SK-N-SH treated with all-trans-retinoic acid at 6 μM for 48 hours (cell line): Measurements from ENCODE around the gene TTC16.

Experiments
- ATAC-seq: fragments of 200-7000 bp; cut with Tn5 transposase; 3 replicates; pipeline ENCODE4 v1.9.1; 2020; ENCODE audit warnings: mild to moderate bottlenecking, moderate library complexity
- ARNTL ChIP-seq: fragments of 450-650 bp; formaldehyde crosslinking; IDR thresholded peaks from 2 replicates; pipeline ENCODE4 v1.5.0; 2020; ENCODE audit warnings: low read depth, mild to moderate bottlenecking, moderate library complexity, borderline replicate concordance
- BACH2 ChIP-seq: fragments of 250-450 bp; sonication (Bioruptor Pico); IDR thresholded peaks from 2 replicates; pipeline ENCODE4 v1.9.0; 2021; ENCODE audit warnings: mild to moderate bottlenecking, borderline replicate concordance
- CSDC2 ChIP-seq: fragments of 250-450 bp; sonication (Bioruptor Pico); IDR thresholded peaks from 2 replicates; pipeline ENCODE4 v1.5.0; 2020; ENCODE audit warnings: mild to moderate bottlenecking, moderate library complexity
- ESRRG ChIP-seq: fragments of 250-450 bp; sonication (Bioruptor Pico); IDR thresholded peaks from 2 replicates; pipeline ENCODE4 v1.6.1; 2021; ENCODE audit warnings: mild to moderate bottlenecking
- ISL1 ChIP-seq: fragments of 250-450 bp; sonication (Bioruptor Pico); IDR thresholded peaks from 2 replicates; pipeline ENCODE4 v2.1.2; 2022; ENCODE audit warnings: mild to moderate bottlenecking, moderate library complexity
- OSR1 ChIP-seq: fragments of 250-450 bp; sonication (Bioruptor Pico); IDR thresholded peaks from 2 replicates; pipeline ENCODE4 v1.8.0; 2022; ENCODE audit warnings: moderate library complexity, mild to moderate bottlenecking, inconsistent platforms
- PPARA ChIP-seq: fragments of 250-450 bp; sonication (Bioruptor Pico); IDR thresholded peaks from 2 replicates; pipeline ENCODE4 v1.5.0; 2020; ENCODE audit warnings: mild to moderate bottlenecking, borderline replicate concordance
- RARB ChIP-seq: fragments of 250-450 bp; sonication (Bioruptor Pico); IDR thresholded peaks from 2 replicates; pipeline ENCODE4 v1.8.0; 2021; ENCODE audit warnings: mild to moderate bottlenecking, moderate library complexity
- SNAI2 ChIP-seq: fragments of 250-450 bp; sonication (Bioruptor Pico); IDR thresholded peaks from 2 replicates; pipeline ENCODE4 v1.5.0; 2020; ENCODE audit warnings: mild to moderate bottlenecking, moderate library complexity
- TCF4 ChIP-seq: fragments of 250-450 bp; sonication (Bioruptor Pico); IDR thresholded peaks from 2 replicates; pipeline ENCODE4 v1.8.0; 2021; ENCODE audit warnings: mild to moderate bottlenecking, moderate library complexity, borderline replicate concordance
- TOX ChIP-seq: fragments of 250-450 bp; sonication (Bioruptor Pico); IDR thresholded peaks from 2 replicates; pipeline ENCODE4 v1.8.0; 2021; ENCODE audit warnings: mild to moderate bottlenecking, moderate library complexity, borderline replicate concordance
- ZC3H10 ChIP-seq: fragments of 250-450 bp; sonication (Bioruptor Pico); IDR thresholded peaks from 2 replicates; pipeline ENCODE4 v1.5.1; 2021; ENCODE audit warnings: mild to moderate bottlenecking, moderate library complexity
- ZFP3 ChIP-seq: fragments of 250-450 bp; sonication (Bioruptor Pico); IDR thresholded peaks from 2 replicates; pipeline ENCODE4 v1.5.0; 2020; ENCODE audit warnings: mild to moderate bottlenecking, moderate library complexity
- ZFP30 ChIP-seq: fragments of 450-650 bp; formaldehyde crosslinking; IDR thresholded peaks from 2 replicates; pipeline ENCODE4 v1.5.0; 2022; ENCODE audit warnings: mild to moderate bottlenecking, moderate library complexity
- ZNF565 ChIP-seq: fragments of 450-650 bp; formaldehyde crosslinking; conservative IDR thresholded peaks from 2 replicates; pipeline ENCODE4 v1.5.0; 2020; ENCODE audit warnings: low read depth, mild to moderate bottlenecking, moderate library complexity
- ZNF70 ChIP-seq: fragments of 450-650 bp; formaldehyde crosslinking; IDR thresholded peaks from 2 replicates; pipeline ENCODE4 v1.5.0; 2020; ENCODE audit warnings: mild to moderate bottlenecking, moderate library complexity
- ZNF8 ChIP-seq: fragments of 450-650 bp; formaldehyde crosslinking; IDR thresholded peaks from 2 replicates; pipeline ENCODE4 v1.5.0; 2020; ENCODE audit warnings: mild to moderate bottlenecking, moderate library complexity
- TF ChIP-seq, protein P1 (sequence below): fragments of 250-450 bp; sonication (Bioruptor Pico); IDR thresholded peaks from 2 replicates; pipeline ENCODE4 v1.5.1; 2021; ENCODE audit warnings: mild to moderate bottlenecking, moderate library complexity
- TF ChIP-seq, protein P2 (sequence below): fragments of 250-450 bp; sonication (Bioruptor Pico); IDR thresholded peaks from 2 replicates; pipeline ENCODE4 v1.5.0; 2020; ENCODE audit warnings: mild to moderate bottlenecking, moderate library complexity
- TF ChIP-seq, protein P3 (sequence below): fragments of 250-450 bp; sonication (Bioruptor Pico); IDR thresholded peaks from 2 replicates; pipeline ENCODE4 v1.8.0; 2020; ENCODE audit warnings: mild to moderate bottlenecking, moderate library complexity, borderline replicate concordance
- TF ChIP-seq, protein P4 (sequence below): fragments of 250-450 bp; sonication (Bioruptor Pico); IDR thresholded peaks from 2 replicates; pipeline ENCODE4 v1.8.0; 2021; ENCODE audit warnings: low read depth, mild to moderate bottlenecking, moderate library complexity, borderline replicate concordance

Gene TTC16

DNA sequence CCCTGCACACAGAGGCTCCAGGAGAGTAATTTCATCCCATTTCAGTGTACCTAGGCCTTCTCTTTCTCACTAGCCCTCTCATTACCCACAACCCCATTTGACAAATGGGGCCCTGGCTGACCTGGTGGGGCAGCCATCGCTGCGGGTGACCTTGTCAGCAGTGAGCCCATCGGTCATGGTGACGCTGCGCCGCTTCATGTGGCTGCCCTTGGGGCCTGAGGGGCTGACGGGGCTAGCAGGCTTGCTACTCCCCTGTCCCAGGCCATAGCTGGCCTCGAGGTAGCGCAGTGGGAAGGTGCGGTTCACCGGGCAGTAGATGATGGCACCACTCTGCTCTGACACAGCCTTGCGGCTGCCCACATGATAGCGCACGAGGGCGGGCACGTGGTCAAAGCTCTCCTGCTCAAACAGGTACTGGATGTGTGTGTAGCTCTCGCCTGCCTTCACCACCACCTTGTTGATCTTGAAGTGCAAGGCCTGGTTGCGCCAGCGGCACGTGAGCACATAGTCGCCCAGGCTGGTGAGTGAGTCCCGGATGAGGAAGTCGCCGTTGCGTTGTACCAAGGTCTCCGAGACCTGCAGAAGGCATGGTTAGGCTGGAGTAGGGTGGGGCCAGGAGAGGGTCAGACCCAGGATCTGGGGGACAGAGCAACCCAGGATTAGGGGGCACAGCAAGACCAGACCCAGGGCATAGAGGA lies 33.4 kb downstream of the TTC16 start:
- TF ChIP-seq, protein P1, sequence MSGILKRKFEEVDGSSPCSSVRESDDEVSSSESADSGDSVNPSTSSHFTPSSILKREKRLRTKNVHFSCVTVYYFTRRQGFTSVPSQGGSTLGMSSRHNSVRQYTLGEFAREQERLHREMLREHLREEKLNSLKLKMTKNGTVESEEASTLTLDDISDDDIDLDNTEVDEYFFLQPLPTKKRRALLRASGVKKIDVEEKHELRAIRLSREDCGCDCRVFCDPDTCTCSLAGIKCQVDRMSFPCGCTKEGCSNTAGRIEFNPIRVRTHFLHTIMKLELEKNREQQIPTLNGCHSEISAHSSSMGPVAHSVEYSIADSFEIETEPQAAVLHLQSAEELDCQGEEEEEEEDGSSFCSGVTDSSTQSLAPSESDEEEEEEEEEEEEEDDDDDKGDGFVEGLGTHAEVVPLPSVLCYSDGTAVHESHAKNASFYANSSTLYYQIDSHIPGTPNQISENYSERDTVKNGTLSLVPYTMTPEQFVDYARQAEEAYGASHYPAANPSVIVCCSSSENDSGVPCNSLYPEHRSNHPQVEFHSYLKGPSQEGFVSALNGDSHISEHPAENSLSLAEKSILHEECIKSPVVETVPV (CRISPR knock-in tag) = no peak
- TF ChIP-seq PPARA = no peak
- no peak for TF ChIP-seq ZFP30 (CRISPR knock-in tag)
- no peak for TF ChIP-seq ZNF70 (CRISPR knock-in tag)
- TF ChIP-seq TCF4 (CRISPR knock-in tag) = no peak
- no peak for TF ChIP-seq ZFP3
- TF ChIP-seq CSDC2 = no peak
- TF ChIP-seq OSR1 = no peak
- no peak for TF ChIP-seq ARNTL
- ATAC-seq = no peak

DNA sequence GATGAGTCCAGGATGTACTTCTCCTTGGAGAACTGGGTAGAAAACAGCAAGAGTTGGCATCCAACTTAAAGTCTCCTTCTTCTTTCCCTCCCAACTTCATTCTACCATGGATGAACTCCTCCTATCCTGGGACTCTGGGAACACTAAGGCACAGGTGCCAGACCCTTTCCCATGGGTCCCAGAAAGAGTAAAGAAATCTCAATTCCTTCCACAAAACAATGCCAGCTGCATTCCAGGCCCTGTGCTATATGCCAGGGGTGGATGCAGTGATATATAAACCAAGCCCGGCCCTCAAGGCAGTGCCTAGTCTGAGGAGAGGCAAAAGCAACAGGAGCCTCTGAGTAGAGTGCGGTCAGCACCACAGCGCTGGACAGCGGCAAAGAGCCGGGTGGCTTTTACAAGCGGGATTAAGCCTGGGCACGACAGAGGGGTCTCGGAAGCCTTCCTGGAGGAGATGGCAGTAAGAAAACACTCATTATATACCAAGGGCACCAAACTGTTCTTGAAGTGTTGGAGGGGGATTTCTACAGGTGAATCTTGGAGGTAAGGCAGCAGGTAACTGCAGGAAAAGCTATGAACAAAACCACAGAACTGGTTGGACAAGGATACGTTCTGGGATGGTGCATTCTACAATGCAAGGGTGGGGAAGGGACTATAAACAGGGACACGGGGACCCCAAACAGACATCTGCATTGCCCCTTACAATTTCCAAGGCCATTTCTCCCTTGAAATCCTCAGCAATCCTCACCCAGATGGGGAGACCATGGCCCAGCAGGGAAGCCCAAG lies 35.6 kb downstream of the TTC16 start:
- no peak for TF ChIP-seq RARB (CRISPR knock-in tag)
- TF ChIP-seq ISL1 = no peak
- TF ChIP-seq ZNF8 (CRISPR knock-in tag) = no peak
- no peak for TF ChIP-seq ZNF70 (CRISPR knock-in tag)
- no peak for TF ChIP-seq OSR1
- TF ChIP-seq ZFP3 = no peak
- no peak for TF ChIP-seq TOX (CRISPR knock-in tag)
- no peak for TF ChIP-seq ARNTL
- TF ChIP-seq ESRRG (CRISPR knock-in tag) = no peak
- no peak for TF ChIP-seq ZNF565
- no peak for TF ChIP-seq SNAI2 (CRISPR knock-in tag)
- TF ChIP-seq, protein P2, sequence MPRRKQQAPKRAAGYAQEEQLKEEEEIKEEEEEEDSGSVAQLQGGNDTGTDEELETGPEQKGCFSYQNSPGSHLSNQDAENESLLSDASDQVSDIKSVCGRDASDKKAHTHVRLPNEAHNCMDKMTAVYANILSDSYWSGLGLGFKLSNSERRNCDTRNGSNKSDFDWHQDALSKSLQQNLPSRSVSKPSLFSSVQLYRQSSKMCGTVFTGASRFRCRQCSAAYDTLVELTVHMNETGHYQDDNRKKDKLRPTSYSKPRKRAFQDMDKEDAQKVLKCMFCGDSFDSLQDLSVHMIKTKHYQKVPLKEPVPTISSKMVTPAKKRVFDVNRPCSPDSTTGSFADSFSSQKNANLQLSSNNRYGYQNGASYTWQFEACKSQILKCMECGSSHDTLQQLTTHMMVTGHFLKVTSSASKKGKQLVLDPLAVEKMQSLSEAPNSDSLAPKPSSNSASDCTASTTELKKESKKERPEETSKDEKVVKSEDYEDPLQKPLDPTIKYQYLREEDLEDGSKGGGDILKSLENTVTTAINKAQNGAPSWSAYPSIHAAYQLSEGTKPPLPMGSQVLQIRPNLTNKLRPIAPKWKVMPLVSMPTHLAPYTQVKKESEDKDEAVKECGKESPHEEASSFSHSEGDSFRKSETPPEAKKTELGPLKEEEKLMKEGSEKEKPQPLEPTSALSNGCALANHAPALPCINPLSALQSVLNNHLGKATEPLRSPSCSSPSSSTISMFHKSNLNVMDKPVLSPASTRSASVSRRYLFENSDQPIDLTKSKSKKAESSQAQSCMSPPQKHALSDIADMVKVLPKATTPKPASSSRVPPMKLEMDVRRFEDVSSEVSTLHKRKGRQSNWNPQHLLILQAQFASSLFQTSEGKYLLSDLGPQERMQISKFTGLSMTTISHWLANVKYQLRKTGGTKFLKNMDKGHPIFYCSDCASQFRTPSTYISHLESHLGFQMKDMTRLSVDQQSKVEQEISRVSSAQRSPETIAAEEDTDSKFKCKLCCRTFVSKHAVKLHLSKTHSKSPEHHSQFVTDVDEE = no peak
- no peak for TF ChIP-seq ZC3H10
- ATAC-seq = 0 out of 3 replicates have a peak, but pooled peaks have one; percentile 12

DNA sequence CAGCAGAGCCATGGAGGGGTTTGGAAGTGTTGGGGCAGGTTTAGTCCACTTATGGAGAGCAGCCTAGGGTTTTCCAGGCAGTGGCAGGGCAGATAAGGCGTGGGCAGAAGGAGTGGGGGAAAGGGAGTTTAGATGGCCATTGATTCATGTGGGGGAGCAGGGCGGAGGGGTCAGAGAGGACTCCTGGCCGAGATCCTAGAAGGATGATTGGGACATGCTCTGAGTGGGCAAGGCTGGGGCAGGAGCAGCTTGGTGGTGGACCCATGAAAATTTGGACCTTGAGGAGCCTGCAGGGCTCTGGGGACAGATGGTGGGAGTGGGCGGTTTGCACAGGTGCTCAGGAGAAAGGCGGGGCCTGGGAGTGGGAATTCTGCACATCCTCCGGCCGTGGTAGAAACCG lies 37.3 kb downstream of the TTC16 start:
- TF ChIP-seq, protein P3, sequence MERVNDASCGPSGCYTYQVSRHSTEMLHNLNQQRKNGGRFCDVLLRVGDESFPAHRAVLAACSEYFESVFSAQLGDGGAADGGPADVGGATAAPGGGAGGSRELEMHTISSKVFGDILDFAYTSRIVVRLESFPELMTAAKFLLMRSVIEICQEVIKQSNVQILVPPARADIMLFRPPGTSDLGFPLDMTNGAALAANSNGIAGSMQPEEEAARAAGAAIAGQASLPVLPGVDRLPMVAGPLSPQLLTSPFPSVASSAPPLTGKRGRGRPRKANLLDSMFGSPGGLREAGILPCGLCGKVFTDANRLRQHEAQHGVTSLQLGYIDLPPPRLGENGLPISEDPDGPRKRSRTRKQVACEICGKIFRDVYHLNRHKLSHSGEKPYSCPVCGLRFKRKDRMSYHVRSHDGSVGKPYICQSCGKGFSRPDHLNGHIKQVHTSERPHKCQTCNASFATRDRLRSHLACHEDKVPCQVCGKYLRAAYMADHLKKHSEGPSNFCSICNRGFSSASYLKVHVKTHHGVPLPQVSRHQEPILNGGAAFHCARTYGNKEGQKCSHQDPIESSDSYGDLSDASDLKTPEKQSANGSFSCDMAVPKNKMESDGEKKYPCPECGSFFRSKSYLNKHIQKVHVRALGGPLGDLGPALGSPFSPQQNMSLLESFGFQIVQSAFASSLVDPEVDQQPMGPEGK (CRISPR knock-in tag) = no peak
- no peak for TF ChIP-seq ZC3H10
- no peak for TF ChIP-seq CSDC2
- TF ChIP-seq, protein P4, sequence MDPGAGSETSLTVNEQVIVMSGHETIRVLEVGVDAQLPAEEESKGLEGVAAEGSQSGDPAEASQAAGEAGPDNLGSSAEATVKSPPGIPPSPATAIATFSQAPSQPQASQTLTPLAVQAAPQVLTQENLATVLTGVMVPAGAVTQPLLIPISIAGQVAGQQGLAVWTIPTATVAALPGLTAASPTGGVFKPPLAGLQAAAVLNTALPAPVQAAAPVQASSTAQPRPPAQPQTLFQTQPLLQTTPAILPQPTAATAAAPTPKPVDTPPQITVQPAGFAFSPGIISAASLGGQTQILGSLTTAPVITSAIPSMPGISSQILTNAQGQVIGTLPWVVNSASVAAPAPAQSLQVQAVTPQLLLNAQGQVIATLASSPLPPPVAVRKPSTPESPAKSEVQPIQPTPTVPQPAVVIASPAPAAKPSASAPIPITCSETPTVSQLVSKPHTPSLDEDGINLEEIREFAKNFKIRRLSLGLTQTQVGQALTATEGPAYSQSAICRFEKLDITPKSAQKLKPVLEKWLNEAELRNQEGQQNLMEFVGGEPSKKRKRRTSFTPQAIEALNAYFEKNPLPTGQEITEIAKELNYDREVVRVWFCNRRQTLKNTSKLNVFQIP (CRISPR knock-in tag) = no peak
- no peak for TF ChIP-seq OSR1
- TF ChIP-seq, protein P2 = no peak
- TF ChIP-seq ZFP30 (CRISPR knock-in tag) = no peak
- no peak for TF ChIP-seq ZNF70 (CRISPR knock-in tag)
- TF ChIP-seq ZFP3 = no peak
- TF ChIP-seq BACH2 (CRISPR knock-in tag) = no peak
- no peak for TF ChIP-seq PPARA
- no peak for ATAC-seq
